ENCODE measurements around the gene NISCH. TPM values are rescaled to one million over a fixed set of nuclear protein-coding genes. Genes with fewer than 3 reads are reported as not detected.

The NISCH gene
- total and polyA plus RNA-seq, 9 donors: 73.6 to 142 (median 97.4) TPM

GRCh38 chr3:52490035-52490938, 34.9 kb downstream of the NISCH start:
- Histone ChIP-seq H3K9me3 (no peaks in the 10 kb centered on the region), H3K4me3 (no peak overlapping the region), H3K27me3 (no peaks in the 10 kb centered on the region), H3K27ac (no peak overlapping the region), H3K36me3 (peaks cover 2% of the 10 kb centered on the region), H3K4me1 (ENCODE audit: insufficient read depth) (peaks cover 4% of the 10 kb centered on the region)
- no peak for DNase-seq
- intact Hi-C loops (cut with DNase I): no loop called here
- 82 to 89% (median 84%) methylated on average over 21 to 22 of the region's 22 CpGs for WGBS, 3 donors
- TF ChIP-seq CTCF (IDR thresholded peaks at IDR 0.05): no peak
- no peak for TF ChIP-seq EP300 (IDR thresholded peaks at IDR 0.05)
- TF ChIP-seq POLR2A (IDR thresholded peaks at IDR 0.05): no peak

GRCh38 chr3:52490939-52491526, 35.6 kb downstream of the NISCH start:
- 80 to 86% (median 86%) methylated on average over 19 to 23 of the region's 23 CpGs for WGBS, 3 donors
- intact Hi-C loops (cut with DNase I): no loop called here
- H3K27me3 ChIP-seq: no peaks in the 10 kb centered on the region
- TF ChIP-seq CTCF (IDR thresholded peaks at IDR 0.05): no peak
- TF ChIP-seq POLR2A (IDR thresholded peaks at IDR 0.05): no peak
- DNase-seq: no peak
- no peaks in the 10 kb centered on the region for H3K9me3 ChIP-seq
- H3K36me3 ChIP-seq: peaks cover 2% of the 10 kb centered on the region
- H3K4me1 ChIP-seq (ENCODE audit: insufficient read depth): no peaks in the 10 kb centered on the region
- no peak overlapping the region for H3K27ac ChIP-seq
- H3K4me3 ChIP-seq: no peak overlapping the region

- DNase-seq: no peak
- intact Hi-C loops (cut with DNase I): no loop called here
- Histone ChIP-seq H3K27ac (no peak overlapping the region), H3K36me3 (peaks cover 2% of the 10 kb centered on the region), H3K4me1 (ENCODE audit: insufficient read depth) (no peaks in the 10 kb centered on the region), H3K4me3 (no peak overlapping the region), H3K27me3 (no peaks in the 10 kb centered on the region), H3K9me3 (no peaks in the 10 kb centered on the region)
- TF ChIP-seq EP300 (IDR thresholded peaks at IDR 0.05) (no peak), CTCF (IDR thresholded peaks at IDR 0.05) (no peak), POLR2A (IDR thresholded peaks at IDR 0.05) (no peak)
- WGBS, 3 donors: 86 to 88% (median 86%) methylated on average over 19 to 21 of the region's 21 CpGs
Observed at GRCh38 chr3:52492059-52492458, 36.7 kb downstream of the NISCH start.

- intact Hi-C loops (cut with DNase I): no loop called here
- Histone ChIP-seq H3K4me3 (no peak overlapping the region), H3K36me3 (no peaks in the 10 kb centered on the region), H3K4me1 (ENCODE audit: insufficient read depth) (no peaks in the 10 kb centered on the region), H3K27me3 (no peaks in the 10 kb centered on the region), H3K27ac (no peak overlapping the region), H3K9me3 (no peaks in the 10 kb centered on the region)
- WGBS, 3 donors: 88 to 97% (median 94%) methylated on average over 6 to 7 of the region's 7 CpGs
- no peak for TF ChIP-seq CTCF (IDR thresholded peaks at IDR 0.05)
- no peak for TF ChIP-seq POLR2A (IDR thresholded peaks at IDR 0.05)
- no peak for TF ChIP-seq EP300 (IDR thresholded peaks at IDR 0.05)
- no peak for DNase-seq
Observed at GRCh38 chr3:52493232-52494017, 38.0 kb downstream of the NISCH start.

Measured in ovary (tissue), 9 donors.